Smooth muscle cell (in vitro differentiated cells): ENCODE measurements around the gene LANCL2. TPM values are rescaled to one million over a fixed set of nuclear protein-coding genes. Genes with fewer than 3 reads are reported as not detected.

Experiments used
- DNase-seq: peaks from one replicate; lab custom pipeline; 2025; ENCODE audit not compliant: unreplicated experiment; lab: John Stamatoyannopoulos, UW
- H2AFZ ChIP-seq: fragments of 200-600 bp; sonication (generic); 2 replicates; pipeline ENCODE4 v1.6.0; 2016; ENCODE audit warnings: antibody characterized with exemption, low read depth, mild to moderate bottlenecking
- H3F3A ChIP-seq: fragments of 200-600 bp; sonication (generic); 2 replicates; pipeline ENCODE4 v1.6.0; 2017; ENCODE audit warnings: antibody characterized with exemption, low read depth
- H3K27ac ChIP-seq: fragments of 200-600 bp; sonication (generic); 2 replicates; pipeline ENCODE4 v1.5.1; 2016; ENCODE audit warnings: low read depth, mild to moderate bottlenecking
- H3K27me3 ChIP-seq: fragments of 200-600 bp; sonication (generic); 2 replicates; pipeline ENCODE4 v1.6.1; 2016; ENCODE audit warnings: low read depth, mild to moderate bottlenecking
- H3K36me3 ChIP-seq: fragments of 200-600 bp; sonication (generic); 2 replicates; pipeline ENCODE4 v1.5.1; 2016; ENCODE audit warnings: low read depth
- H3K4me1 ChIP-seq: fragments of 200-600 bp; sonication (generic); 2 replicates; pipeline ENCODE4 v1.5.1; 2016; ENCODE audit warnings: low read depth
- H3K4me2 ChIP-seq: fragments of 200-600 bp; sonication (generic); 2 replicates; pipeline ENCODE4 v1.6.0; 2016; ENCODE audit warnings: mild to moderate bottlenecking
- H3K4me3 ChIP-seq: fragments of 200-600 bp; sonication (generic); 2 replicates; pipeline ENCODE4 v1.5.1; 2016; ENCODE audit warnings: mild to moderate bottlenecking
- H3K79me2 ChIP-seq: fragments of 200-600 bp; sonication (generic); 2 replicates; pipeline ENCODE4 v1.6.0; 2016; ENCODE audit warnings: low read depth, mild to moderate bottlenecking
- H3K9ac ChIP-seq: fragments of 200-600 bp; sonication (generic); 2 replicates; pipeline ENCODE4 v1.6.0; 2016; ENCODE audit warnings: low read depth
- H3K9me3 ChIP-seq: fragments of 200-600 bp; sonication (generic); replicated peaks from 2 replicates; pipeline ENCODE4 v1.5.1; 2016; ENCODE audit warnings: low read depth
- H4K20me1 ChIP-seq: fragments of 200-600 bp; sonication (generic); 2 replicates; pipeline ENCODE4 v1.6.0; 2016; ENCODE audit warnings: low read depth
- WGBS: methylation state at CpG from one replicate; pipeline ENCODE4 v1.1.7; 2016; ENCODE audit warnings: low lambda C conversion rate; 5-methylcytosine and 5-hydroxymethylcytosine counted together
- polyA plus RNA-seq: library from polyadenylated mRNA; unstranded; fragments of >200 nt; fragmentation: Nextera tagmentation; extraction: Ambion mirVana; gene quantifications from 2 replicates; pipeline ENCODE4 v1.2.1, GENCODE V29; 2016
- total RNA-seq: library from RNA; depleted of rRNA; stranded (reverse); fragments of >200 nt; gene quantifications from 2 replicates; pipeline ENCODE4 v1.2.3, GENCODE V29; 2014
- TF ChIP-seq, protein P1 (sequence below): fragments of 200-600 bp; sonication (generic); IDR thresholded peaks from 2 replicates; pipeline ENCODE4 v1.5.1; 2017; ENCODE audit warnings: borderline replicate concordance, mild to moderate bottlenecking, antibody characterized with exemption; ENCODE audit not compliant: insufficient read depth, poor library complexity, severe bottlenecking

The LANCL2 gene
- total and polyA plus RNA-seq, 2 experiments from 2014 or later: 9.4 to 15.6 TPM

DNA sequence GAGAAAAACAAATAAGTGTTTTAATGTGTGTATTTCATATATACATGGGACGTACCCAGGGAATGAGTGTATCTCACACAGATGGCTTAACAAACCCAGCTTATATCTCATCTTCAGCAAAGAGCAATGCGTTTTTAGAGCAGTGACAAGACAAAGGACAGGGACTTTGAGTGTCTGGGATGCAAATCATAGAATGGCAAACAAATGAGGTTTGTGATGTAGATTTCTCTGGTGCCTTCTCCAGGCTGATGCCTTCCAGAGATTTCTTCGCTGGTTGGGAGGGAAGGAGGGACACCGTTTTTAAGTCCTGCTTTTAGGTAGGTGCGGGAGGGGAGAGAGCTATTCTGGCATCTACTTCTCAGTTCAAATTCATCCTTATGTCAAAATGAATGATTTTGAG is 16.6 kb downstream of the LANCL2 start:
- H2AFZ ChIP-seq: no peak overlapping the region
- peak overlapping the region; percentile 36 for H3K4me2 ChIP-seq
- H3K36me3 ChIP-seq: no peaks in the 10 kb centered on the region
- DNase-seq: no peak
- no peak overlapping the region for H3K9ac ChIP-seq
- H3K4me1 ChIP-seq: no peaks in the 10 kb centered on the region
- no peaks in the 10 kb centered on the region for H4K20me1 ChIP-seq
- H3K9me3 ChIP-seq: peaks cover 7% of the 10 kb centered on the region
- peak overlapping the region; percentile 6 for H3K27ac ChIP-seq
- no peaks in the 10 kb centered on the region for H3F3A ChIP-seq
- 83% methylated on average over 5 of the region's 5 CpGs for WGBS
- H3K4me3 ChIP-seq: no peak overlapping the region
- no peaks in the 10 kb centered on the region for H3K27me3 ChIP-seq
- TF ChIP-seq, protein P1, sequence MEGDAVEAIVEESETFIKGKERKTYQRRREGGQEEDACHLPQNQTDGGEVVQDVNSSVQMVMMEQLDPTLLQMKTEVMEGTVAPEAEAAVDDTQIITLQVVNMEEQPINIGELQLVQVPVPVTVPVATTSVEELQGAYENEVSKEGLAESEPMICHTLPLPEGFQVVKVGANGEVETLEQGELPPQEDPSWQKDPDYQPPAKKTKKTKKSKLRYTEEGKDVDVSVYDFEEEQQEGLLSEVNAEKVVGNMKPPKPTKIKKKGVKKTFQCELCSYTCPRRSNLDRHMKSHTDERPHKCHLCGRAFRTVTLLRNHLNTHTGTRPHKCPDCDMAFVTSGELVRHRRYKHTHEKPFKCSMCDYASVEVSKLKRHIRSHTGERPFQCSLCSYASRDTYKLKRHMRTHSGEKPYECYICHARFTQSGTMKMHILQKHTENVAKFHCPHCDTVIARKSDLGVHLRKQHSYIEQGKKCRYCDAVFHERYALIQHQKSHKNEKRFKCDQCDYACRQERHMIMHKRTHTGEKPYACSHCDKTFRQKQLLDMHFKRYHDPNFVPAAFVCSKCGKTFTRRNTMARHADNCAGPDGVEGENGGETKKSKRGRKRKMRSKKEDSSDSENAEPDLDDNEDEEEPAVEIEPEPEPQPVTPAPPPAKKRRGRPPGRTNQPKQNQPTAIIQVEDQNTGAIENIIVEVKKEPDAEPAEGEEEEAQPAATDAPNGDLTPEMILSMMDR: no peak
- peaks cover 13% of the 10 kb centered on the region for H3K79me2 ChIP-seq

DNA sequence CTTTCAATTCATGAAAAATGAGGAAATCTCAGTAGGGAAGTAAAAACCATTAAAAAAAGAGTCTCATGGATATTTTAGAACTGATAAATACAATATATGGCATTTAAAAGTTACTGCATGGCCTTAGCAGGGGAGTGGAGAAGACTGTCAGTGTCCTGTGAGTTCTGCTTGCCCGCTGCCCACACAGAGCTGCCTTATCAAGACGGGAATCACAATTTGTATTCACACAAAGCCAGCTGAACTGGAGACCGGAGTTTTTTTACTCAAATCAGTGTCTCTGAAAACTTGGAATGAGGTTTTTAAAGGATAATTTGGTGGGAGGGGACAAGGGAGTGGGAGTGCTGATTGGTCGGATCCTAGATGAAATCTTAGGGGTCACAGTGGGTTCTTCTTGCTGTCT is 17.1 kb downstream of the LANCL2 start:
- DNase-seq: no peak
- Histone ChIP-seq H3K4me3 (no peak overlapping the region), H3K27ac (peak overlapping the region; percentile 6), H3K27me3 (no peaks in the 10 kb centered on the region), H4K20me1 (no peaks in the 10 kb centered on the region), H2AFZ (no peak overlapping the region), H3K79me2 (peaks cover 9% of the 10 kb centered on the region), H3F3A (no peaks in the 10 kb centered on the region), H3K36me3 (no peaks in the 10 kb centered on the region), H3K4me2 (peak overlapping the region; percentile 36), H3K4me1 (no peaks in the 10 kb centered on the region), H3K9ac (no peak overlapping the region), H3K9me3 (peaks cover 13% of the 10 kb centered on the region)
- TF ChIP-seq, protein P1: no peak
- 65% methylated on average over 4 of the region's 4 CpGs for WGBS

DNA sequence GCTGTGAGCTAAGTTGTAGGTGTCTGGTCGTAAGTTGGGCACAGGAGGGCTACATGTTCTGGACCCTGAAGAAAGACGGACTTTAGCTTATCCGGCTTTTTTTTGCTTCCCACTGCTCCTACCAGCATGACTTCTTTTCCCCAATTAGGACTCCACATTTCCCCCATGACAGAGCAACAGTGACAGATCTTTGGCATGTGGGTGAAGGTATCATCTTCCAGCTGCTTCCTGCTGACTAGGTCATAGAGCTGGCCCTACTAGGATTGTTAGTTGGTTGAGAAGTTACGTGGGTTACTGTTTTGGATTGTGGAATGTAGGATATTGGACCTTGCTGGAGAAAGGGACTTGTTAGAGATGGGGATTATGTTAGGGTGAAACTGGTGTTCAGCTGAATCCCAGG is 21.4 kb downstream of the LANCL2 start:
- no peaks in the 10 kb centered on the region for H3K79me2 ChIP-seq
- no peaks in the 10 kb centered on the region for H3K27me3 ChIP-seq
- H4K20me1 ChIP-seq: no peaks in the 10 kb centered on the region
- 99% methylated on average over 4 of the region's 4 CpGs for WGBS
- no peak for DNase-seq
- TF ChIP-seq, protein P1: no peak
- no peak overlapping the region for H3K9ac ChIP-seq
- H3K4me2 ChIP-seq: no peak overlapping the region
- H3K4me3 ChIP-seq: no peak overlapping the region
- H3K36me3 ChIP-seq: peaks cover 7% of the 10 kb centered on the region
- no peak overlapping the region for H3K27ac ChIP-seq
- no peak overlapping the region for H2AFZ ChIP-seq
- H3K4me1 ChIP-seq: no peaks in the 10 kb centered on the region
- peaks cover 21% of the 10 kb centered on the region for H3K9me3 ChIP-seq
- H3F3A ChIP-seq: no peaks in the 10 kb centered on the region
